Uterus (tissue), 4 donors: ENCODE results near the gene KRT7. TPM values are rescaled to one million over a fixed set of nuclear protein-coding genes. Genes with fewer than 3 reads are reported as not detected.

Source experiments
- total RNA-seq, 4 donors: library from RNA; depleted of rRNA in 3 of 4; stranded (reverse); fragments of >200 nt in 3 of 4; gene quantifications; one replicate each; pipeline versions ENCODE4 v1.1.0 to v1.2.4, GENCODE V29; 2014 to 2023
- donor health status: DM: yes; HTN: yes; CAD: no.

Gene KRT7
- total RNA-seq, 4 donors from 2014 or later, result 2.1 to 51.2 (median 5.1) TPM; not detected in 1

Other genes starting within 250 kb of the KRT7 start
- 100 to 1,000 TPM in 1 of 4 donors, 10 to 100 TPM in 2, 1 to 10 TPM in 1; 6.4 to 153 (median 42.1) TPM for gene TAMALIN, start 226.3 kb upstream of the KRT7 start, total RNA-seq
- 100 to 1,000 TPM in 3 of 4 donors, 10 to 100 TPM in 1; 31.7 to 297 (median 135) TPM for gene NR4A1, start 181.8 kb upstream of the KRT7 start, total RNA-seq
- gene ATG101, start 163.3 kb upstream of the KRT7 start, total RNA-seq, result 10 to 100 TPM; 28.3 to 42.1 (median 37.2) TPM
- gene SMIM41, start 153.5 kb upstream of the KRT7 start, total RNA-seq, result not detected
- 1 to 10 TPM in 1 of 4 donors, not detected in 3; 1.1 TPM for gene KRT80, start 41.2 kb upstream of the KRT7 start, total RNA-seq
- gene KRT86, start 41.4 kb downstream of the KRT7 start, total RNA-seq, result under 1 TPM in 1 of 4 donors, not detected in 3; 0.35 TPM
- not detected for gene KRT81, start 58.3 kb downstream of the KRT7 start, total RNA-seq
- gene KRT83, start 88.2 kb downstream of the KRT7 start, total RNA-seq, result under 1 TPM in 1 of 4 donors, not detected in 3; 0.21 TPM
- gene KRT85, start 134.2 kb downstream of the KRT7 start, total RNA-seq, result under 1 TPM in 1 of 4 donors, not detected in 3; 0.76 TPM
- under 1 TPM in 1 of 4 donors, not detected in 3; 0.14 TPM for gene KRT84, start 152.4 kb downstream of the KRT7 start, total RNA-seq
- gene KRT82, start 173.1 kb downstream of the KRT7 start, total RNA-seq, result not detected
- gene KRT75, start 201.1 kb downstream of the KRT7 start, total RNA-seq, result not detected
- gene KRT6B, start 218.9 kb downstream of the KRT7 start, total RNA-seq, result not detected
- under 1 TPM in 2 of 4 donors, not detected in 2; 0.14 to 0.34 TPM for gene KRT6C, start 240.6 kb downstream of the KRT7 start, total RNA-seq